ENCODE results near the gene PRPF6. TPM values are rescaled to one million over a fixed set of nuclear protein-coding genes. Genes with fewer than 3 reads are reported as not detected.

The PRPF6 gene
- total RNA-seq, 1 donor from 2014 or later, result 52.6 TPM

DNA sequence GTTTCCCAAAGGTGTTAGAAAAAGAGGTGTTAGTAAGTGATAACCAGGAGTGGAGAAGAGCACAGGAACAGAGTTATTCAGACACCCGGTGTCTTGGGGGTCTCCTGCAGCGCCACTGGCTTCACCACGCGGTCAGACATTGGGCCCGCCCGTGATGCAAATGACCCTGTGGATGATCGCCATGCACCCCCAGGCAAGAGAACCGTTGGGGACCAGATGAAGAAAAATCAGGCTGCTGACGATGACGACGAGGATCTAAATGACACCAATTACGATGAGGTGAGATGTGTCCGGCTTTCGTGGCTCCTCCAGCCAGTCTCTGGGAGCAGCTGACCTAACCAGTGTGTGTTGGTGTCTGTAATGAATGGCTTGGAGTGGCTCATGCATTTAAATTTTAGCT is 2.0 kb downstream of the PRPF6 start:
- DNase-seq (ENCODE audit: low read depth), result no peak
- peak overlapping the region; percentile 34 for H3K4me3 Mint-ChIP-seq (ENCODE audit: unreplicated experiment)
- Histone ChIP-seq H3K4me1 (ENCODE audit: insufficient read depth, low read length) (peaks cover 29% of the 10 kb centered on the region), H4K20me1 (ENCODE audit: insufficient read depth, low read length) (peaks cover 18% of the 10 kb centered on the region), H3K27ac (ENCODE audit: low read depth, low read length) (no peak overlapping the region), H3K79me2 (ENCODE audit: insufficient read depth, low read length) (peaks cover 21% of the 10 kb centered on the region), H3K4me2 (ENCODE audit: low read length) (no peak overlapping the region), H3K27me3 (ENCODE audit: insufficient read depth, low read length) (no peaks in the 10 kb centered on the region), H3K36me3 (ENCODE audit: insufficient read depth, low read length) (peaks cover 19% of the 10 kb centered on the region), H3K4me3 (ENCODE audit: insufficient read depth, low read depth, low read length) (no peak overlapping the region), H2AFZ (ENCODE audit: low read depth, low read length) (no peak overlapping the region), H3K9me3 (ENCODE audit: insufficient read depth, low read depth, low read length) (no peaks in the 10 kb centered on the region), H3K9ac (ENCODE audit: low read length) (no peak overlapping the region)
- no peak overlapping the region for H3K27ac Mint-ChIP-seq (ENCODE audit: unreplicated experiment)
- no peaks in the 10 kb centered on the region for H3K27me3 Mint-ChIP-seq (ENCODE audit: low read depth, unreplicated experiment)
- no peak for FAIRE-seq
- H3K9me3 Mint-ChIP-seq (ENCODE audit: unreplicated experiment), result no peaks in the 10 kb centered on the region
- peaks cover 23% of the 10 kb centered on the region for H3K4me1 Mint-ChIP-seq (ENCODE audit: low read depth, unreplicated experiment)
- TF ChIP-seq, protein P1, sequence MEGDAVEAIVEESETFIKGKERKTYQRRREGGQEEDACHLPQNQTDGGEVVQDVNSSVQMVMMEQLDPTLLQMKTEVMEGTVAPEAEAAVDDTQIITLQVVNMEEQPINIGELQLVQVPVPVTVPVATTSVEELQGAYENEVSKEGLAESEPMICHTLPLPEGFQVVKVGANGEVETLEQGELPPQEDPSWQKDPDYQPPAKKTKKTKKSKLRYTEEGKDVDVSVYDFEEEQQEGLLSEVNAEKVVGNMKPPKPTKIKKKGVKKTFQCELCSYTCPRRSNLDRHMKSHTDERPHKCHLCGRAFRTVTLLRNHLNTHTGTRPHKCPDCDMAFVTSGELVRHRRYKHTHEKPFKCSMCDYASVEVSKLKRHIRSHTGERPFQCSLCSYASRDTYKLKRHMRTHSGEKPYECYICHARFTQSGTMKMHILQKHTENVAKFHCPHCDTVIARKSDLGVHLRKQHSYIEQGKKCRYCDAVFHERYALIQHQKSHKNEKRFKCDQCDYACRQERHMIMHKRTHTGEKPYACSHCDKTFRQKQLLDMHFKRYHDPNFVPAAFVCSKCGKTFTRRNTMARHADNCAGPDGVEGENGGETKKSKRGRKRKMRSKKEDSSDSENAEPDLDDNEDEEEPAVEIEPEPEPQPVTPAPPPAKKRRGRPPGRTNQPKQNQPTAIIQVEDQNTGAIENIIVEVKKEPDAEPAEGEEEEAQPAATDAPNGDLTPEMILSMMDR (IDR thresholded peaks at IDR 0.05; ENCODE audit: insufficient read depth, low read depth, low read length), result no peak
- no peak for TF ChIP-seq EZH2 (IDR thresholded peaks at IDR 0.05; ENCODE audit: insufficient read depth, low read length)
- peaks cover 7% of the 10 kb centered on the region for H3K36me3 Mint-ChIP-seq (ENCODE audit: low read depth, unreplicated experiment)

DNA sequence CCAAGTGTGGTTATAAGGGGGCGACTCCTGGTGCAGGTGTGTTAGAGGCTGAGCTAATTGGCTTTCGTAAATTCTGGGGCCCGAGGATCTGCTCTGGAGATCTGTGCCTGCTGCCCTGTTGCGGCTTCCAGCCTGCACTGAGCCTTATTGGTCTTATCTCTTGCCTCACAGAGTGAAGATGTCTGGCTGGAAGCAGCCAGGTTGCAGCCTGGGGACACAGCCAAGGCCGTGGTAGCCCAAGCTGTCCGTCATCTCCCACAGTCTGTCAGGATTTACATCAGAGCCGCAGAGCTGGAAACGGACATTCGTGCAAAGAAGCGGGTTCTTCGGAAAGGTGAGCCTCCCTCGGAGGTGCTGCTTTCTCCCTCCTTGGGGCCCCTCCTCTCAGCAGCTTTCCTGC is 20.0 kb downstream of the PRPF6 start:
- peaks cover 18% of the 10 kb centered on the region for H3K36me3 Mint-ChIP-seq (ENCODE audit: low read depth, unreplicated experiment)
- Histone ChIP-seq H3K9me3 (ENCODE audit: insufficient read depth, low read depth, low read length) (no peaks in the 10 kb centered on the region), H3K36me3 (ENCODE audit: insufficient read depth, low read length) (peaks cover 52% of the 10 kb centered on the region)

DNA sequence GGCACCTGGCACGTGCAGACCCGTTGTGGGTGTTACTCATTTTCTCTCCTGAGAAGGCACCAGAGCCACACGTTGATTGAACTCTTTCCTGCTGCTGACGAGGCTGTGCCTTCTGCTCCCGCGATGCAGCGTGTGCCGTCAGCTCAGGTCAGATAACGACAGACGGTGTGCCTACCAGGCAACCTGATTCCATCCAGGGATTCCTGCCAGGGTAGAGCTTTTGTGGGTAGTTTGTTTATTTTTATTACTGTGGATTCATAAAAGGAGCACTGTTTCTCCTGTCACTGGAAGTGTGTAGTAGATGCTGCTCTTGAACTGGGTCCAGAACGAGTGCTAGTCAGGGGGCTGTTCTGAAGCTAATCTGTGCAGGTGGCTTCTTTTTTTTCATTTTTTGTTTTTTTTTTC is 20.7 kb downstream of the PRPF6 start:
- Mint-ChIP-seq H3K9me3 (ENCODE audit: unreplicated experiment) (no peaks in the 10 kb centered on the region), H3K36me3 (ENCODE audit: low read depth, unreplicated experiment) (peaks cover 20% of the 10 kb centered on the region), H3K4me1 (ENCODE audit: low read depth, unreplicated experiment) (no peaks in the 10 kb centered on the region), H3K27ac (ENCODE audit: unreplicated experiment) (no peak overlapping the region), H3K4me3 (ENCODE audit: unreplicated experiment) (peak overlapping the region; percentile 34), H3K27me3 (ENCODE audit: low read depth, unreplicated experiment) (no peaks in the 10 kb centered on the region)
- TF ChIP-seq, protein P1 (IDR thresholded peaks at IDR 0.05; ENCODE audit: insufficient read depth, low read depth, low read length), result no peak
- TF ChIP-seq EZH2 (IDR thresholded peaks at IDR 0.05; ENCODE audit: insufficient read depth, low read length), result no peak
- no peaks in the 10 kb centered on the region for H3K4me1 ChIP-seq (ENCODE audit: insufficient read depth, low read length)
- H3K4me2 ChIP-seq (ENCODE audit: low read length), result no peak overlapping the region
- FAIRE-seq (no peak), DNase-seq (ENCODE audit: low read depth) (peak; percentile 44)
- no peak overlapping the region for H3K9ac ChIP-seq (ENCODE audit: low read length)
- H3K27ac ChIP-seq (ENCODE audit: low read depth, low read length), result no peak overlapping the region
- H3K36me3 ChIP-seq (ENCODE audit: insufficient read depth, low read length), result peaks cover 49% of the 10 kb centered on the region
- peaks cover 10% of the 10 kb centered on the region for H3K79me2 ChIP-seq (ENCODE audit: insufficient read depth, low read length)
- H4K20me1 ChIP-seq (ENCODE audit: insufficient read depth, low read length), result peaks cover 43% of the 10 kb centered on the region
- H3K4me3 ChIP-seq (ENCODE audit: insufficient read depth, low read depth, low read length), result no peak overlapping the region
- H2AFZ ChIP-seq (ENCODE audit: low read depth, low read length), result no peak overlapping the region
- H3K9me3 ChIP-seq (ENCODE audit: insufficient read depth, low read depth, low read length), result no peaks in the 10 kb centered on the region
- H3K27me3 ChIP-seq (ENCODE audit: insufficient read depth, low read length), result no peaks in the 10 kb centered on the region

More for the DNA sequence above, 20.0 kb downstream of the PRPF6 start:
- Histone ChIP-seq H3K4me1 (ENCODE audit: insufficient read depth, low read length) (no peaks in the 10 kb centered on the region), H3K4me2 (ENCODE audit: low read length) (no peak overlapping the region), H2AFZ (ENCODE audit: low read depth, low read length) (no peak overlapping the region), H3K4me3 (ENCODE audit: insufficient read depth, low read depth, low read length) (no peak overlapping the region), H3K79me2 (ENCODE audit: insufficient read depth, low read length) (peaks cover 10% of the 10 kb centered on the region), H4K20me1 (ENCODE audit: insufficient read depth, low read length) (peaks cover 43% of the 10 kb centered on the region), H3K27ac (ENCODE audit: low read depth, low read length) (no peak overlapping the region), H3K9ac (ENCODE audit: low read length) (no peak overlapping the region), H3K27me3 (ENCODE audit: insufficient read depth, low read length) (no peaks in the 10 kb centered on the region)
- TF ChIP-seq EZH2 (IDR thresholded peaks at IDR 0.05; ENCODE audit: insufficient read depth, low read length), result no peak
- TF ChIP-seq, protein P1 (IDR thresholded peaks at IDR 0.05; ENCODE audit: insufficient read depth, low read depth, low read length), result no peak
- Mint-ChIP-seq H3K9me3 (ENCODE audit: unreplicated experiment) (no peaks in the 10 kb centered on the region), H3K4me3 (ENCODE audit: unreplicated experiment) (no peak overlapping the region), H3K4me1 (ENCODE audit: low read depth, unreplicated experiment) (no peaks in the 10 kb centered on the region), H3K27me3 (ENCODE audit: low read depth, unreplicated experiment) (no peaks in the 10 kb centered on the region), H3K27ac (ENCODE audit: unreplicated experiment) (no peak overlapping the region)
- FAIRE-seq, result no peak
- no peak for DNase-seq (ENCODE audit: low read depth)
